HL-60 (cell line): ENCODE data around the gene GNLY.

Experiments
- DNase-seq, 2 experiments: peaks; one replicate each; pipeline ENCODE4 v3.0.0-alpha.2; 2010 to 2020; ENCODE audit warnings: low read depth in 1 of 2, low spot score in 1 of 2
- H3K27ac ChIP-seq: fragments of 250-450 bp; sonication (Bioruptor Pico); replicated peaks from 2 replicates; pipeline ENCODE4 v1.5.1; 2020; ENCODE audit warnings: mild to moderate bottlenecking, moderate library complexity
- H3K27me3 ChIP-seq: fragments of 250-450 bp; sonication (Bioruptor Pico); 2 replicates; pipeline ENCODE4 v1.5.1; 2021; ENCODE audit warnings: mild to moderate bottlenecking, moderate library complexity; ENCODE audit not compliant: insufficient read depth, poor library complexity, severe bottlenecking
- H3K4me3 ChIP-seq: replicated peaks from 2 replicates; pipeline ENCODE4 v1.5.1; 2011; ENCODE audit warnings: mild to moderate bottlenecking, control low read depth, low read length; ENCODE audit not compliant: insufficient read depth
- GABPA ChIP-seq: IDR thresholded peaks from 2 replicates; pipeline ENCODE4 v1.6.1; 2012; ENCODE audit warnings: low read depth
- POLR2AphosphoS5 ChIP-seq: IDR thresholded peaks from 2 replicates; pipeline ENCODE4 v1.6.1; 2012; ENCODE audit warnings: low read depth
- SPI1 ChIP-seq: IDR thresholded peaks from 2 replicates; pipeline ENCODE4 v1.6.1; 2012; ENCODE audit warnings: low read depth, mild to moderate bottlenecking, borderline replicate concordance
- TF ChIP-seq, protein P1 (sequence below): IDR thresholded peaks from one replicate; pipeline ENCODE4 v1.5.1; 2011; ENCODE audit warnings: low read length, control low read depth, inconsistent platforms; ENCODE audit not compliant: insufficient read depth
- TF ChIP-seq, protein P2 (sequence below): IDR thresholded peaks from 2 replicates; pipeline ENCODE4 v1.6.1; 2012; ENCODE audit warnings: low read depth; ENCODE audit not compliant: insufficient replicate concordance

Gene GNLY

DNA sequence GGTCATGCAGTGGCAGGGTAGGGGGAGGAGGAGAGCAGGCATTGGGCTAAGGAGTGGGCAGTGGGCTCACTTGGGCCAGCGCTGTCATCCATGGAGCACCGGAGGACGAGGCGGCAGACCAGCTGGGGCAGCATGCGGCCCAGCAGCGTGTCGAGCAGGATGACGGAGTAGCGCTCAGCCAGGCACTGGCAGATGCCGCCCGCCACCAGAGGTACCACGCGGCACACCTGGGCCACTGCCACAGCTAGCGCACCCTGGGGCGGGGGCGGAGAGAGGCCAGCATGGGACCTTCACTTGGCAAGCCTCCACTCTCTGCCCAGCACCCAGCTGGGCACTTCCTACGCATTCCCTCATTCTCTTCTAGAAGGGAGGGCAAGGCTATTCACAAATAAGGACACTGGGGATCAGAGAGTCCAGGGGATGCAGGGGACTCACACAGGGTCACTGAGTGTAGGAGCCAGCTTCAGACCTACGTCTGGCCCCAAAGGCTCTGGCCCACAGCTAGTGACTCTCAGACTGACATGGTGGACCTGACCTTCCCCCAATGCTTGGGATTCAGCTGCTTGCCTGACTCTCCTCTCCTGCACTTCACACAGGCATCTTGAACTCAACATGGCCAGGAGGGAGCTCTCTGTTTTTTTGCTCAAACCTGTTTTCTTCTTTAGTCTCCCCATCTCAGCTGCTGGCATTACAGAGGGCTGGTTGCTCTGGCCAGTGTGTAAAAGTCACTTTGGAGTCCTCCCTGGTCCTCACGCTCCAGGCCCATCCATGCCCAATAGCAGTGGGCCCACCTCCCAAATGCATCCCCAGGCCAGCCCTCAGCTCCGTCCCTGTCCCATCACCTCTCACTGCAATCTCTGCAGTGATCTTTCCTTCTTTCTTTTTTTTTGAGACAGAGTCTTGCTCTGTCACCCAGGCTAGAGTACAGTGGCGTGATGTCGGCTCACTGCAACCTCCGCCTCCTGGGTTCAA lies 30.3 kb upstream of the GNLY start:
- no peak for DNase-seq
- no peak for TF ChIP-seq SPI1
- TF ChIP-seq GABPA, result no peak
- TF ChIP-seq, protein P1, sequence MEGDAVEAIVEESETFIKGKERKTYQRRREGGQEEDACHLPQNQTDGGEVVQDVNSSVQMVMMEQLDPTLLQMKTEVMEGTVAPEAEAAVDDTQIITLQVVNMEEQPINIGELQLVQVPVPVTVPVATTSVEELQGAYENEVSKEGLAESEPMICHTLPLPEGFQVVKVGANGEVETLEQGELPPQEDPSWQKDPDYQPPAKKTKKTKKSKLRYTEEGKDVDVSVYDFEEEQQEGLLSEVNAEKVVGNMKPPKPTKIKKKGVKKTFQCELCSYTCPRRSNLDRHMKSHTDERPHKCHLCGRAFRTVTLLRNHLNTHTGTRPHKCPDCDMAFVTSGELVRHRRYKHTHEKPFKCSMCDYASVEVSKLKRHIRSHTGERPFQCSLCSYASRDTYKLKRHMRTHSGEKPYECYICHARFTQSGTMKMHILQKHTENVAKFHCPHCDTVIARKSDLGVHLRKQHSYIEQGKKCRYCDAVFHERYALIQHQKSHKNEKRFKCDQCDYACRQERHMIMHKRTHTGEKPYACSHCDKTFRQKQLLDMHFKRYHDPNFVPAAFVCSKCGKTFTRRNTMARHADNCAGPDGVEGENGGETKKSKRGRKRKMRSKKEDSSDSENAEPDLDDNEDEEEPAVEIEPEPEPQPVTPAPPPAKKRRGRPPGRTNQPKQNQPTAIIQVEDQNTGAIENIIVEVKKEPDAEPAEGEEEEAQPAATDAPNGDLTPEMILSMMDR, result no peak
- no peak for TF ChIP-seq POLR2AphosphoS5
- TF ChIP-seq, protein P2, sequence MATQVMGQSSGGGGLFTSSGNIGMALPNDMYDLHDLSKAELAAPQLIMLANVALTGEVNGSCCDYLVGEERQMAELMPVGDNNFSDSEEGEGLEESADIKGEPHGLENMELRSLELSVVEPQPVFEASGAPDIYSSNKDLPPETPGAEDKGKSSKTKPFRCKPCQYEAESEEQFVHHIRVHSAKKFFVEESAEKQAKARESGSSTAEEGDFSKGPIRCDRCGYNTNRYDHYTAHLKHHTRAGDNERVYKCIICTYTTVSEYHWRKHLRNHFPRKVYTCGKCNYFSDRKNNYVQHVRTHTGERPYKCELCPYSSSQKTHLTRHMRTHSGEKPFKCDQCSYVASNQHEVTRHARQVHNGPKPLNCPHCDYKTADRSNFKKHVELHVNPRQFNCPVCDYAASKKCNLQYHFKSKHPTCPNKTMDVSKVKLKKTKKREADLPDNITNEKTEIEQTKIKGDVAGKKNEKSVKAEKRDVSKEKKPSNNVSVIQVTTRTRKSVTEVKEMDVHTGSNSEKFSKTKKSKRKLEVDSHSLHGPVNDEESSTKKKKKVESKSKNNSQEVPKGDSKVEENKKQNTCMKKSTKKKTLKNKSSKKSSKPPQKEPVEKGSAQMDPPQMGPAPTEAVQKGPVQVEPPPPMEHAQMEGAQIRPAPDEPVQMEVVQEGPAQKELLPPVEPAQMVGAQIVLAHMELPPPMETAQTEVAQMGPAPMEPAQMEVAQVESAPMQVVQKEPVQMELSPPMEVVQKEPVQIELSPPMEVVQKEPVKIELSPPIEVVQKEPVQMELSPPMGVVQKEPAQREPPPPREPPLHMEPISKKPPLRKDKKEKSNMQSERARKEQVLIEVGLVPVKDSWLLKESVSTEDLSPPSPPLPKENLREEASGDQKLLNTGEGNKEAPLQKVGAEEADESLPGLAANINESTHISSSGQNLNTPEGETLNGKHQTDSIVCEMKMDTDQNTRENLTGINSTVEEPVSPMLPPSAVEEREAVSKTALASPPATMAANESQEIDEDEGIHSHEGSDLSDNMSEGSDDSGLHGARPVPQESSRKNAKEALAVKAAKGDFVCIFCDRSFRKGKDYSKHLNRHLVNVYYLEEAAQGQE, result no peak
- Histone ChIP-seq H3K4me3 (no peak overlapping the region), H3K27me3 (no peaks in the 10 kb centered on the region), H3K27ac (no peak overlapping the region)

DNA sequence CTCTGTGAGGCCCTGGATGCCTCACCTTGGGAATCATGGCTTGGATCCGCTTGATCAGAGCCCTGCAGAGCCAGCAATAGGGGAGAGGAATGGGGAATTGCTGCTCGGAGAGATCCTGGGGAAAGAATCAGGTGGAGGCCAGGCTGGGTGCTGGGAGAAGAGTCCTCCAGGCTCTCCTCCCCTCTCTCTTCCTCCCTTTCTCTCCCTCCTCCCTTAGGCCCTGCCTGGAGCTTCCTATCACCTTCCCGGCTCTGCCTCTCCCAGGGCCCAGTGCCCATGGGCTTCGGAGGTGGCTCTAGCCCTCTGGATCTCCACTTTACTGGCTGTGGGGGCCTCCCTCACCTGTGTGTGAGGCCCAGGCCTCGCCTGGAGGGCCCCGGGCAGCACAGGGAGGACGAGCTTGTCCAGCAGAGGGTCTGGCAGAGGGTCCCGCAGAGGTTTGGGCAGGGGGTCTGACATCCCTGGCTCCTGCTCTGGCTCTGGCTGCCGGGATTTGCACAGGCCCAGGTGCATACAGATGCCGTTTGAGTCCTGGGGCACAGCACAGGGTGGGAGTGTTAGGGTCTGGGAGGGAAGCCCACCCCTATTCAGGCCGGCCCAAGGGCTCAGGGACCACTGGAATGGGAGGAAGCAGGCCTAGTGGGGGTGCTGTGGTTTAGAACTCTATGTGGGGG lies 28.8 kb upstream of the GNLY start:
- 0 out of 2 replicates have a peak overlapping the region, but pooled peaks have one; percentile 70 for H3K27ac ChIP-seq
- no peaks in the 10 kb centered on the region for H3K27me3 ChIP-seq
- no peak for TF ChIP-seq GABPA
- TF ChIP-seq, protein P1, result no peak
- no peak for TF ChIP-seq POLR2AphosphoS5
- TF ChIP-seq, protein P2, result no peak
- TF ChIP-seq SPI1, result no peak
- no peak overlapping the region for H3K4me3 ChIP-seq
- no peak for DNase-seq

GRCh38 chr2:85666016-85666415 lies 28.1 kb upstream of the GNLY start:
- Histone ChIP-seq H3K27ac (peak overlapping the region; percentile 70), H3K4me3 (no peak overlapping the region), H3K27me3 (no peaks in the 10 kb centered on the region)
- DNase-seq, result no peak
- no peak for TF ChIP-seq GABPA
- TF ChIP-seq, protein P2, result no peak
- no peak for TF ChIP-seq SPI1
- TF ChIP-seq, protein P1, result no peak
- no peak for TF ChIP-seq POLR2AphosphoS5
